SK-N-SH treated with all-trans-retinoic acid at 6 μM for 48 hours (cell line): ENCODE results near the gene PLA2G15.

ENCODE experiments used
- ATAC-seq: fragments of 200-7000 bp; cut with Tn5 transposase; 3 replicates; pipeline ENCODE4 v1.9.1; 2020; ENCODE audit warnings: mild to moderate bottlenecking, moderate library complexity
- ARNTL ChIP-seq: fragments of 450-650 bp; formaldehyde crosslinking; IDR thresholded peaks from 2 replicates; pipeline ENCODE4 v1.5.0; 2020; ENCODE audit warnings: low read depth, mild to moderate bottlenecking, moderate library complexity, borderline replicate concordance
- BACH2 ChIP-seq: fragments of 250-450 bp; sonication (Bioruptor Pico); IDR thresholded peaks from 2 replicates; pipeline ENCODE4 v1.9.0; 2021; ENCODE audit warnings: mild to moderate bottlenecking, borderline replicate concordance
- CSDC2 ChIP-seq: fragments of 250-450 bp; sonication (Bioruptor Pico); IDR thresholded peaks from 2 replicates; pipeline ENCODE4 v1.5.0; 2020; ENCODE audit warnings: mild to moderate bottlenecking, moderate library complexity
- CSRNP3 ChIP-seq: fragments of 250-450 bp; sonication (Bioruptor Pico); IDR thresholded peaks from 2 replicates; pipeline ENCODE4 v1.5.1; 2021; ENCODE audit warnings: mild to moderate bottlenecking, moderate library complexity
- ESRRG ChIP-seq: fragments of 250-450 bp; sonication (Bioruptor Pico); IDR thresholded peaks from 2 replicates; pipeline ENCODE4 v1.6.1; 2021; ENCODE audit warnings: mild to moderate bottlenecking
- GLIS3 ChIP-seq: fragments of 250-450 bp; sonication (Bioruptor Pico); IDR thresholded peaks from 2 replicates; pipeline ENCODE4 v1.5.0; 2020; ENCODE audit warnings: mild to moderate bottlenecking, moderate library complexity
- ISL1 ChIP-seq: fragments of 250-450 bp; sonication (Bioruptor Pico); IDR thresholded peaks from 2 replicates; pipeline ENCODE4 v2.1.2; 2022; ENCODE audit warnings: mild to moderate bottlenecking, moderate library complexity
- OSR1 ChIP-seq: fragments of 250-450 bp; sonication (Bioruptor Pico); IDR thresholded peaks from 2 replicates; pipeline ENCODE4 v1.8.0; 2022; ENCODE audit warnings: moderate library complexity, mild to moderate bottlenecking, inconsistent platforms
- PATZ1 ChIP-seq: fragments of 250-450 bp; sonication (Bioruptor Pico); IDR thresholded peaks from 2 replicates; pipeline ENCODE4 v1.8.0; 2020; ENCODE audit warnings: mild to moderate bottlenecking, moderate library complexity, borderline replicate concordance
- PPARA ChIP-seq: fragments of 250-450 bp; sonication (Bioruptor Pico); IDR thresholded peaks from 2 replicates; pipeline ENCODE4 v1.5.0; 2020; ENCODE audit warnings: mild to moderate bottlenecking, borderline replicate concordance
- RARB ChIP-seq: fragments of 250-450 bp; sonication (Bioruptor Pico); IDR thresholded peaks from 2 replicates; pipeline ENCODE4 v1.8.0; 2021; ENCODE audit warnings: mild to moderate bottlenecking, moderate library complexity
- SNAI2 ChIP-seq: fragments of 250-450 bp; sonication (Bioruptor Pico); IDR thresholded peaks from 2 replicates; pipeline ENCODE4 v1.5.0; 2020; ENCODE audit warnings: mild to moderate bottlenecking, moderate library complexity
- TCF4 ChIP-seq: fragments of 250-450 bp; sonication (Bioruptor Pico); IDR thresholded peaks from 2 replicates; pipeline ENCODE4 v1.8.0; 2021; ENCODE audit warnings: mild to moderate bottlenecking, moderate library complexity, borderline replicate concordance
- TOX ChIP-seq: fragments of 250-450 bp; sonication (Bioruptor Pico); IDR thresholded peaks from 2 replicates; pipeline ENCODE4 v1.8.0; 2021; ENCODE audit warnings: mild to moderate bottlenecking, moderate library complexity, borderline replicate concordance
- TSHZ2 ChIP-seq: fragments of 250-450 bp; sonication (Bioruptor Pico); IDR thresholded peaks from 2 replicates; pipeline ENCODE4 v1.5.0; 2020; ENCODE audit warnings: mild to moderate bottlenecking, moderate library complexity
- ZC3H10 ChIP-seq: fragments of 250-450 bp; sonication (Bioruptor Pico); IDR thresholded peaks from 2 replicates; pipeline ENCODE4 v1.5.1; 2021; ENCODE audit warnings: mild to moderate bottlenecking, moderate library complexity
- ZFP3 ChIP-seq: fragments of 250-450 bp; sonication (Bioruptor Pico); IDR thresholded peaks from 2 replicates; pipeline ENCODE4 v1.5.0; 2020; ENCODE audit warnings: mild to moderate bottlenecking, moderate library complexity
- ZFP30 ChIP-seq: fragments of 450-650 bp; formaldehyde crosslinking; IDR thresholded peaks from 2 replicates; pipeline ENCODE4 v1.5.0; 2022; ENCODE audit warnings: mild to moderate bottlenecking, moderate library complexity
- ZNF565 ChIP-seq: fragments of 450-650 bp; formaldehyde crosslinking; conservative IDR thresholded peaks from 2 replicates; pipeline ENCODE4 v1.5.0; 2020; ENCODE audit warnings: low read depth, mild to moderate bottlenecking, moderate library complexity
- ZNF70 ChIP-seq: fragments of 450-650 bp; formaldehyde crosslinking; IDR thresholded peaks from 2 replicates; pipeline ENCODE4 v1.5.0; 2020; ENCODE audit warnings: mild to moderate bottlenecking, moderate library complexity
- ZNF8 ChIP-seq: fragments of 450-650 bp; formaldehyde crosslinking; IDR thresholded peaks from 2 replicates; pipeline ENCODE4 v1.5.0; 2020; ENCODE audit warnings: mild to moderate bottlenecking, moderate library complexity
- TF ChIP-seq, protein P1 (sequence below): fragments of 250-450 bp; sonication (Bioruptor Pico); IDR thresholded peaks from 2 replicates; pipeline ENCODE4 v1.5.1; 2020; ENCODE audit warnings: low read depth, mild to moderate bottlenecking, moderate library complexity
- TF ChIP-seq, protein P2 (sequence below): fragments of 250-450 bp; sonication (Bioruptor Pico); IDR thresholded peaks from 2 replicates; pipeline ENCODE4 v1.8.0; 2021; ENCODE audit warnings: low read depth, mild to moderate bottlenecking, moderate library complexity, borderline replicate concordance

Gene PLA2G15

GRCh38 chr16:68270353-68270752 is 25.2 kb downstream of the PLA2G15 start:
- no peak for ATAC-seq
- TF ChIP-seq, protein P1, sequence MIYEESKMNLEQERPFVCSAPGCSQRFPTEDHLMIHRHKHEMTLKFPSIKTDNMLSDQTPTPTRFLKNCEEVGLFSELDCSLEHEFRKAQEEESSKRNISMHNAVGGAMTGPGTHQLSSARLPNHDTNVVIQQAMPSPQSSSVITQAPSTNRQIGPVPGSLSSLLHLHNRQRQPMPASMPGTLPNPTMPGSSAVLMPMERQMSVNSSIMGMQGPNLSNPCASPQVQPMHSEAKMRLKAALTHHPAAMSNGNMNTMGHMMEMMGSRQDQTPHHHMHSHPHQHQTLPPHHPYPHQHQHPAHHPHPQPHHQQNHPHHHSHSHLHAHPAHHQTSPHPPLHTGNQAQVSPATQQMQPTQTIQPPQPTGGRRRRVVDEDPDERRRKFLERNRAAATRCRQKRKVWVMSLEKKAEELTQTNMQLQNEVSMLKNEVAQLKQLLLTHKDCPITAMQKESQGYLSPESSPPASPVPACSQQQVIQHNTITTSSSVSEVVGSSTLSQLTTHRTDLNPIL (CRISPR knock-in tag) = no peak
- no peak for TF ChIP-seq CSRNP3
- no peak for TF ChIP-seq TSHZ2 (CRISPR knock-in tag)
- no peak for TF ChIP-seq OSR1 (CRISPR knock-in tag)
- no peak for TF ChIP-seq PATZ1 (CRISPR knock-in tag)
- TF ChIP-seq ESRRG (CRISPR knock-in tag) = no peak
- TF ChIP-seq PPARA (CRISPR knock-in tag) = no peak
- TF ChIP-seq TCF4 = no peak
- no peak for TF ChIP-seq ZNF70 (CRISPR knock-in tag)
- TF ChIP-seq CSDC2 (CRISPR knock-in tag) = no peak
- TF ChIP-seq TOX (CRISPR knock-in tag) = no peak
- no peak for TF ChIP-seq ISL1 (CRISPR knock-in tag)
- no peak for TF ChIP-seq GLIS3 (CRISPR knock-in tag)
- no peak for TF ChIP-seq ZFP3 (CRISPR knock-in tag)
- no peak for TF ChIP-seq ZFP30 (CRISPR knock-in tag)
- no peak for TF ChIP-seq RARB (CRISPR knock-in tag)
- TF ChIP-seq ZC3H10 (CRISPR knock-in tag) = no peak
- TF ChIP-seq ZNF8 = no peak
- no peak for TF ChIP-seq ARNTL (CRISPR knock-in tag)

DNA sequence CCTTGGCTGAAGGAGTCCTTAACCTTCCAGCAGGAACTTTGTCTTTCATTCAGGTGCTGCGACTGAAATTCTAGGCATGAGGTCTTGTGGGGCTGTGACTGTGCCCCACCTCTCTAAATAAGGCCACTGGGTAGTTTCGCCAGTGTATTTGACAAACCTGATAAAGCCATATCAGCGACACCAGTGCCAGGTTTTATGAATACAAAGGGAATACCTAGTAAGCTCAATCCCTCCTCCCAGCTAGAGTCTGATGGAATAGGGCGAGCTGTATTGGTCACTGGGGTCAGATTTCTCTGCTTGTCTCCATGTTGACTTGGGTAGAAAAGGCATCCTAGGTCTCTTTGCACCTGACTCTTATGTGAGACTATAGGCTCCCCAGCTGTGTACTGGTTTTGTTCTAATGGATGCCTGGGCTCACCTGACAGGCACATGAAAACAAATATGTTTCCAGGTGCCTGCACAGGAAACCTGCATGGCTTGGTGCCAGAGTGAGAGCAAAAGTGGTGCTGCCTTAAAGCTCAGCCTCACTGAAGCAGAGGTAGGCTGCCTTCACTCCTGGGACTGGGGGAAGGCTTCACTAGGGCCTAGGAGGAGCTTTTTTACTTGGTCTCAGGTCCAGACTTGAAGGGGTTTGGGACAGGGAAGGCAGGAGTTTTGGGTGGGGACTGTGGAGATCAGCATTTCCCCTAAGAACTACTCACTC is 27.5 kb downstream of the PLA2G15 start:
- ATAC-seq = no peak
- TF ChIP-seq ARNTL (CRISPR knock-in tag) (no peak), ZFP3 (CRISPR knock-in tag) (no peak), ZC3H10 (CRISPR knock-in tag) (no peak), SNAI2 (CRISPR knock-in tag) (no peak), BACH2 (CRISPR knock-in tag) (no peak), ESRRG (CRISPR knock-in tag) (no peak), ZNF8 (no peak), TCF4 (no peak), PATZ1 (CRISPR knock-in tag) (no peak), ZNF565 (CRISPR knock-in tag) (no peak), CSRNP3 (no peak)
- TF ChIP-seq, protein P2, sequence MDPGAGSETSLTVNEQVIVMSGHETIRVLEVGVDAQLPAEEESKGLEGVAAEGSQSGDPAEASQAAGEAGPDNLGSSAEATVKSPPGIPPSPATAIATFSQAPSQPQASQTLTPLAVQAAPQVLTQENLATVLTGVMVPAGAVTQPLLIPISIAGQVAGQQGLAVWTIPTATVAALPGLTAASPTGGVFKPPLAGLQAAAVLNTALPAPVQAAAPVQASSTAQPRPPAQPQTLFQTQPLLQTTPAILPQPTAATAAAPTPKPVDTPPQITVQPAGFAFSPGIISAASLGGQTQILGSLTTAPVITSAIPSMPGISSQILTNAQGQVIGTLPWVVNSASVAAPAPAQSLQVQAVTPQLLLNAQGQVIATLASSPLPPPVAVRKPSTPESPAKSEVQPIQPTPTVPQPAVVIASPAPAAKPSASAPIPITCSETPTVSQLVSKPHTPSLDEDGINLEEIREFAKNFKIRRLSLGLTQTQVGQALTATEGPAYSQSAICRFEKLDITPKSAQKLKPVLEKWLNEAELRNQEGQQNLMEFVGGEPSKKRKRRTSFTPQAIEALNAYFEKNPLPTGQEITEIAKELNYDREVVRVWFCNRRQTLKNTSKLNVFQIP (CRISPR knock-in tag) = no peak
